ENCODE results near the gene CHRM4.

Gene CHRM4

GRCh38 chr11:46347637-46348311 lies 43.8 kb downstream of the CHRM4 start:
- no peak for DNase-seq (ENCODE audit: insufficient read length, low spot score)
- FAIRE-seq = no peak

GRCh38 chr11:46346886-46347636 lies 44.5 kb downstream of the CHRM4 start, which contains the start of gene DGKZ:
DGKZ (plus strand) TSS chr11:46347463; CDS start chr11:46347660, 197 bp downstream.
- DNase-seq (ENCODE audit: insufficient read length, low spot score) = peak; percentile 94
- peak; percentile 72 for TF ChIP-seq POLR2A (IDR thresholded peaks at IDR 0.05; ENCODE audit: low read depth, low read length)
- no peak for FAIRE-seq

More at GRCh38 chr11:46347637-46348311, 43.8 kb downstream of the CHRM4 start:
- no peak for TF ChIP-seq POLR2A (IDR thresholded peaks at IDR 0.05; ENCODE audit: low read depth, low read length)

DNA sequence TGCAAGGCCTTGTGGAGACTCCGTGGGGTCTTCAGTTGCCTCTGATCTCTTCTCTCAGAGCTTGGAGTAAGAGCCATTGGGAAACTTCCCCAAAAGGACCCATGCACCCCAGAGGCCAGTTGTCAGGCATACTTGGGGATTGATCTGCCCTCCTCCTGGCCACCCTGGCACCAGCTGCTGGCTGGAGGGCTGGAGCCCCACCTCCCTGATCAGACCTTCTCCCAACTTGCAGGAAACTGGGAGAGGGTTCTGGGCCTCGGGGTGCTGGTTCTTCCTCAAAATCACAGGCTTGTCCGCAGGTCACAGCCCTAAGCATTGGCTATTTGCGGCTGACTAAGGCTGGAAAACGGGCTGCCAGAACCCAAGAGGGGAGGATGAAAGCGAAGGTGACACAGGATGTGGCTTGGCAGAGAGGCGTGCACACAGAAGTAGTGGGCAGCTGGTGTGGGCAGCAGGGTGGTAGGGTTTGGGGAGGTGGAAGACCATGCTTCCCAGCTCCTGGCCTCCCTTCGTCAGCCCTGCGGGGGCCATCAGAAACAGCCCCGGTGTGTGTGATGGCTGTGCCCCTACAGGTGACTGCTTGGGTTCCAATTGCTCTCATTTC lies 45.6 kb downstream of the CHRM4 start:
- DNase-seq (ENCODE audit: insufficient read length, low spot score) = no peak
- no peak for TF ChIP-seq POLR2A (IDR thresholded peaks at IDR 0.05; ENCODE audit: low read depth, low read length)
- no peak for FAIRE-seq

DNA sequence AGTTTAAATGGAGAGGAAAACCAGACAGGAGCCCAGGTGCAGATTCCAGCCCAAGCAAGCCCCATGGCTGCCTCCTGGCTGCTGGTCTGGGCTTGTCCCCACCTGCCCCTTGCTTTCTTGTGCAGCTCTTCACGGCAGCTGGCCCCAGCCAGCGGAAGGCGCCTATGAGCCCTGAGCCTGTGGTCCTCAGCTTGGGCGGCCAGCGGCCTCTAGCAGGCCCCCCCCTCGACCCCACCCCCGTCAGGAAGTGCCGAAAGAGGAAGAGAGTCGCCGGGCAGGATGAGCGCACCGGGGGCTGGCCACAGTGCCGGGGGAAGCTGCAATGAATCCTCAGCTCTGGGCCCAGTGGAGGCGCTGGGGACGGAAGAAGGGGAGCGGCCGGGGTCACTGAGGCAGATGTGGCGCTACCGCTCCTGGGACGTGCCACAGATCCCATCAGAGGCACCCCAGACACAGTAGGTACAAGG lies 46.4 kb downstream of the CHRM4 start:
- DNase-seq (ENCODE audit: insufficient read length, low spot score) = no peak
- TF ChIP-seq POLR2A (IDR thresholded peaks at IDR 0.05; ENCODE audit: low read depth, low read length) = no peak
- FAIRE-seq = no peak

DNA sequence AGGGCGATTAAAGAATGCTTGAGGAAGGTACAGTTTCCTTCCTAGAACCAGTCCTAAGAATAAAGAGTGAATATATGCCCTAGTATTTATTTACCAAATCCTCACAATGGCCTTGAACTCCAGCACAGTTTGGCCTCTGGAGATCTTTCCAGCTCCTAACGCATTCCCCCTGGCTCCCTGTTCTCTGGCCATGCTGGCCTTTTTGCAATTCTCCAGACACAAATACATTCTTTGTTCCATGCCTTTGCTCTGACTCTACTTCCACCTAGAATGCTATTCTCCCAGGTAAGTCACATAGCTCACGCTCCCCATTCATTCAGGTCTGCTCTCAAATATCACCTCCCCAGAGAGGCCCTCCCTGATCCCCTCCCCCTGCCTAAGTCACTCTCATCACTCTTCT lies 48.1 kb downstream of the CHRM4 start:
- no peak for TF ChIP-seq POLR2A (IDR thresholded peaks at IDR 0.05; ENCODE audit: low read depth, low read length)
- FAIRE-seq = no peak

GRCh38 chr11:46342239-46342638 lies 49.3 kb downstream of the CHRM4 start:
- FAIRE-seq = no peak
- no peak for TF ChIP-seq POLR2A (IDR thresholded peaks at IDR 0.05; ENCODE audit: low read depth, low read length)
- DNase-seq (ENCODE audit: insufficient read length, low spot score) = no peak

More for the DNA sequence above, 48.1 kb downstream of the CHRM4 start:
- DNase-seq (ENCODE audit: insufficient read length, low spot score) = no peak

DNA sequence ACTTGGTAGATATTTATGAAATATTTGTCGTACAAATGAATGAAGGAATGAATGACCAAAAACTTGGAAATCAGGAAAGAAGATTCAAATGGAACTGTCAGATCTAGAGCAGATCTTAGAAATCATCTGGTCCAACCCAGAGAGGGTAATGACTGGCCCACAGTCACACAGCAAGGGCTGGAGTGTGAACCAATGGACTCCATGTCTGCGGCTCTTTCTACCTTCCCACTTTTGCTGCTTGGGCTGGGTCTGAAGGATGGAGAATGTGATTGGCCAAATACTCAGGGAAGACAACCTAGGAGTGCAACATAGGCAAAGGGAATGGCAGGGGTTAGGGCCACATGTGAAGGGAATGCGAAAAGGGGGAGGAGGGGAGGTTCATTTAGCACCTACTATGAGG lies 50.1 kb downstream of the CHRM4 start:
- DNase-seq (ENCODE audit: insufficient read length, low spot score) (no peak), FAIRE-seq (no peak)
- TF ChIP-seq POLR2A (IDR thresholded peaks at IDR 0.05; ENCODE audit: low read depth, low read length) = no peak

- DNase-seq (ENCODE audit: insufficient read length, low spot score) (no peak), FAIRE-seq (no peak)
- no peak for TF ChIP-seq POLR2A (IDR thresholded peaks at IDR 0.05; ENCODE audit: low read depth, low read length)
These were observed 51.8 kb downstream of the CHRM4 start for GRCh38 chr11:46339816-46340215.

- no peak for TF ChIP-seq POLR2A (IDR thresholded peaks at IDR 0.05; ENCODE audit: low read depth, low read length)
- FAIRE-seq = no peak
- peak; percentile 73 for DNase-seq (ENCODE audit: insufficient read length, low spot score)
These were observed 52.4 kb downstream of the CHRM4 start for GRCh38 chr11:46338988-46339666.

DNA sequence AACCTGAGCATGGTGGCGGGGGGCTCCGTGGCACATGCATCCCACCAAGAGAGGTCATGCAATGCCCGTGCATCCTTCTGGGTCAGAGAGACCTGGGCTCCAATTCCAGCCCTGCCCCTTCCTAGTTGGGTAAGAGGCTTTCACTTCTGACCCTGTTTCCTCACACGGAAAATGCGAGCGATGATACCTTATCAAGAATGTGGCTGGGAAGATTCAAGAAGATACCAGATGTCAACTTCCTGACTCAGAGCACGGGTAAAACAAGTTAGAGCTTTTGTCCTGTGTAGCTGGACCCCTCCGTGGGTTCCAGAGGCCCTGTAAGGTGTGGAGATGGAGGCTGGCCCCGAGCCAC lies 53.0 kb downstream of the CHRM4 start:
- FAIRE-seq = no peak
- TF ChIP-seq POLR2A (IDR thresholded peaks at IDR 0.05; ENCODE audit: low read depth, low read length) = no peak
- DNase-seq (ENCODE audit: insufficient read length, low spot score) = no peak

DNA sequence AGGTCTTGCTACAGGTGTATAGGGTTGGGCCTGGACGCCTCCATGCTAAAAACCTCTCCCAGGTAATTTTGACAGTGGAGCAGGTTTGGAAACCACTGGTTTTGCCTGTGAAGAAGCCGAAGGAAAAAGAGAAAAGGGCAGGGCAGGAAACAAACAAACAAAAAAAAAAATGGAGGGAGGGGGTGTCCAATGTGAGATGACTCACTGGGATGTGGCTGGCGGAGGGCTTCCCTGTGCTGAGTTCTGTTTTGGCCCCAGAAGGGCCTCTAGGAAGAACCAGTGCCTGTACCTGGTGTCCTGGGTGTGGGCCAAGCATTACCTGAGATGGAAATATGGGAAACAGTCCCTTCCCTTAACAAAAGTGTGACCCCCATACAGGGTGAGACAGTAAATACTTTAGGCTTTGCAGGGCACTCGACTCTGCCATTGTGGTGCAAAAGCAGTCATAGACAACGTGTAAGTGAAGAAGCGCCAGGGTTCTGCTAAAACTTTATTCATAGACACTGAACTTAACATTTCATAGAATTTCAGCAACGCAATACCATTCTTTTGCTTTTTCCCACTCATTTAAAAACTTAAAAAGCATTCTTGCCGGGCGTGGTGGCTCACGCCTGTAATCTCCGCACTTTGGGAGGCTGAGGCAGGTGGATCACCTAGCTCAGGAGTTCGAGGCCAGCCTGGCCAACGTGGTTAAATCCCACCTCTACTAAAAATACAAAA lies 53.8 kb downstream of the CHRM4 start:
- FAIRE-seq = no peak
- no peak for TF ChIP-seq POLR2A (IDR thresholded peaks at IDR 0.05; ENCODE audit: low read depth, low read length)
- no peak for DNase-seq (ENCODE audit: insufficient read length, low spot score)

DNA sequence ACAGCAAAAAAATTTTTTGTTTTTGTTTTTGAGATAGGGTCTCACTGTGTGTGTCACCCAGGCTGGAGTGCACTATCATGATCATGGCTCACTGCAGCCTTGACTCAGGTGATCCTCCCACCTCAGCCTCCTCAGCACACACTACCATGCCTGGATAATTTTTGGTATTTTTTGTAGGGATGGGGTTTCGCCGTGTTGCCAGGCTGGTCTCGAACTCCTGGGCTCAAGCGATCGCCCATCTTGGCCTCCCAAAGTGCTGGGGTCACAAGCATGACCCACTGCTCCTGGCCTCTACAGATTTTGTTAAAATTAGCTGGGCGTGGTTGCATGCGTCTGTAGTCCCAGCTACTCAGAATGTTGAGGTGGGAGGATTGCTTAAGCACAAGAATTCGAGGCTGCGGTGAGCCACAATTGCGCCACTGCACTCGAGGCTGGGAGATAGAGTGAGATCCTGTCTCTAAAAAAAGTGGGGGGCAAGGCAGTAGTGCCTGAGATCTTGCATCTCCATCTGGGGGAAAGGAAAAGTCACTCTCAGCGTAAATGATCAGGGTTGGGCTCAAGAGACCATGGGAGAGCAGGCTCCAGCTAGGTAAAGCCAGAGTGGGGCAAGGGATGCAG lies 54.9 kb downstream of the CHRM4 start:
- no peak for TF ChIP-seq POLR2A (IDR thresholded peaks at IDR 0.05; ENCODE audit: low read depth, low read length)
- FAIRE-seq = no peak
- no peak for DNase-seq (ENCODE audit: insufficient read length, low spot score)
